Muscle layer of colon (tissue), 2 donors: ENCODE measurements around the gene BRCA2.

ENCODE experiments used
- H3K27ac ChIP-seq: one replicate; pipeline ENCODE4 v1.7.0; 2013; ENCODE audit warnings: low read depth, mild to moderate bottlenecking, low read length, moderate library complexity
- H3K27me3 ChIP-seq, 2 donors: one replicate each; pipeline ENCODE4 v1.7.0; 2013; ENCODE audit warnings: low read length in 2 of 2, mild to moderate bottlenecking in 2 of 2; ENCODE audit not compliant: insufficient read depth in 2 of 2, control insufficient read depth in 1 of 2
- H3K36me3 ChIP-seq: one replicate; pipeline ENCODE4 v1.7.0; 2013; ENCODE audit warnings: mild to moderate bottlenecking, low read length; ENCODE audit not compliant: insufficient read depth
- H3K4me1 ChIP-seq: one replicate; pipeline ENCODE4 v1.7.0; 2013; ENCODE audit warnings: mild to moderate bottlenecking, low read length; ENCODE audit not compliant: insufficient read depth
- H3K4me3 ChIP-seq, 2 donors: one replicate each; pipeline ENCODE4 v1.7.0; 2013; ENCODE audit warnings: low read length in 2 of 2, low read depth in 1 of 2, mild to moderate bottlenecking in 1 of 2, moderate library complexity in 1 of 2
- H3K9ac ChIP-seq: one replicate; pipeline ENCODE4 v1.7.0; 2013; ENCODE audit warnings: low read length
- H3K9me3 ChIP-seq: one replicate; pipeline ENCODE4 v1.7.0; 2013; ENCODE audit warnings: mild to moderate bottlenecking, low read length
- donor health status: abdominal sarcoma.
- donor health status: Adenocarcinoma of cecum.

The BRCA2 gene

DNA sequence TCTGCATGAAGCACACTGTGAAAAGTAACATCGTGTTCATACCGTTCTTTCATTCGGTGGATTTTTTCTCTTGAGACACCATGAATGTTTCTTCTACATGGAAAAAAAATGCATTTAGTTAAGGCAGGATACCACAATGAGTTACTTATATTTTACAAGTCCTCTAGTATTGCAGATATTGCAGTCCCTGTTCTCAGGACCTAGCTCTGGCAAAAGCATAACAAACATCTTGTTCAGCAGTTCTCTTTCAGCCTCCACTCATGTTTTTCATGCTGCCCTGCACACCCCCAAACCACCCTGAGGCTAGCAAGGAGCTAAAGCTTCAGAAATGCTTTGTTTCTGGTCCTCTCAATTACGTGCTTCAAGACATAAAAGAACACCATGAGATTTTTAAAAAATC is 87.8 kb downstream of the BRCA2 start:
- no peak overlapping the region for H3K9ac ChIP-seq
- no peak overlapping the region for H3K4me3 ChIP-seq
- H3K27ac ChIP-seq, result no peak overlapping the region
- no peaks in the 10 kb centered on the region for H3K4me1 ChIP-seq
- H3K9me3 ChIP-seq, result no peaks in the 10 kb centered on the region
- no peaks in the 10 kb centered on the region for H3K27me3 ChIP-seq
- H3K36me3 ChIP-seq, result peaks cover 22% of the 10 kb centered on the region

DNA sequence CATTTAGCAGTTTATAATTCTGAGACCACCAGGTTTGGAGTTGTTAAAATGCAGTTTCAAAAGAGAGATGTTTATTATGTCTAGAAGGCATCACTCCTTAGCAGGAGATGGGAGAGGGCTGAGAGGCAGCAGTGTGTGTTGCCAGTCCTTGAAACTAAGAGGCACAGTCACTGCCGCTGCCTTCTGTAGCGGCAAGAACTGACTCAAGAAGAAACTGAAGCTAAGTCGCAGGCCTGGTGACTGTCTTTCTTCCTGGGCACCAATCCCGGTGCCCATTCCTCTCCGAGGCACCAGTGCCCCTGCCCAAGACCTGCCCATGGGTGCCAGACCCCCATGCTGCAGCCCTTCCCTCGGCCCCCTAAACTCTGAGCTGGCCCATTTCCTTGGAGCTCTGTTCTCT is 92.5 kb downstream of the BRCA2 start:
- Histone ChIP-seq H3K4me1 (no peaks in the 10 kb centered on the region), H3K27ac (no peak overlapping the region), H3K4me3 (no peak overlapping the region), H3K27me3 (no peaks in the 10 kb centered on the region), H3K9ac (no peak overlapping the region), H3K9me3 (no peaks in the 10 kb centered on the region), H3K36me3 (peaks cover 9% of the 10 kb centered on the region)

DNA sequence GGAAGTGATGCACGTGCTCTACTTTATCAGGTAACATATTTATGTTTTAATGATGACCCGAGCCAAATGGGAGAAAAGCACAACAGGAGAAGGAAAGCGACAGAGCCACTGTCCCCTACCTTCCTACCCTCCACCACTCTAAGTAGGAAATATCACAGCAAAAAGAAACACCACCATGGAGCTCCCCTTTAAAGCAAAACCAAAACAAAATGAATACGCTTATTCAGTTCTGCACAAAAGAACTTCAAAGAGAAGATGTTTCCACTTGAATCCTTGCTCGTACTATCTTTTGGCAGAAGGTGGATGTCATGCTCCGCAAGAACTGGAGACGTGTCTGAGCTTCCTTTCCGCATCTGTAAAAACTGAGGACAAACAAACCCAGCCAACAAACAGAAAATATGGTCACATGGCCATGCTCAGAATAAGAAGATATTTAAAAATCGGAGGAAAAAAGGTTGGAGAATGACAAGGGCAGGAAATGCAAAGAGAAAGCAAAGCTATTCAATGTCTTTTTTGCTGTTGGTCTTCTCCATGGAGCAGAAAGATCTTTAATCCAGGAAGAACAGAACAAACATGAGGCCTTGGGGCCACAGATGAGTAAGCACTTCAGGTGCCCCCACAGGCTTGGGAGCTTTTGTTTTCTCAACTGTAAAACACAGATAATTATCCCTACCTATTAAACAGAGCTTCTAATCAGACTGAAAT is 93.1 kb downstream of the BRCA2 start:
- Histone ChIP-seq H3K4me3 (no peak overlapping the region), H3K27me3 (no peaks in the 10 kb centered on the region), H3K9ac (no peak overlapping the region), H3K4me1 (no peaks in the 10 kb centered on the region), H3K27ac (no peak overlapping the region), H3K36me3 (peaks cover 8% of the 10 kb centered on the region), H3K9me3 (no peaks in the 10 kb centered on the region)

DNA sequence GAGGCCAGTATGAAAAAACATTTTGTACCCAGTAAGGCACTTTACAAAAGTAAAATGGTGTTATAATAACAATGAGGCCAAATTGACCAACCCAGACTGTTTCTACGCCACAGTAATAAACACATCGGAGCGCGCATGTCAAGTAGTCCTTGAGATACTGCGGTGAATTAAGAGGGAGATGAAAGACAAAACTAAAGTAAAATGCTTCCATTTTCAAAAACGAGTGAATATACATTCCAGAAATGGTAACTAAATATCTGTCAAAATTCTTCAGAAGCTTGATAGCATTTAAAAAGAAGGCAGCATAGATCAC is 93.6 kb downstream of the BRCA2 start:
- Histone ChIP-seq H3K9me3 (no peaks in the 10 kb centered on the region), H3K27me3 (no peaks in the 10 kb centered on the region), H3K27ac (no peak overlapping the region), H3K4me3 (no peak overlapping the region), H3K36me3 (peaks cover 8% of the 10 kb centered on the region), H3K4me1 (no peaks in the 10 kb centered on the region), H3K9ac (no peak overlapping the region)

DNA sequence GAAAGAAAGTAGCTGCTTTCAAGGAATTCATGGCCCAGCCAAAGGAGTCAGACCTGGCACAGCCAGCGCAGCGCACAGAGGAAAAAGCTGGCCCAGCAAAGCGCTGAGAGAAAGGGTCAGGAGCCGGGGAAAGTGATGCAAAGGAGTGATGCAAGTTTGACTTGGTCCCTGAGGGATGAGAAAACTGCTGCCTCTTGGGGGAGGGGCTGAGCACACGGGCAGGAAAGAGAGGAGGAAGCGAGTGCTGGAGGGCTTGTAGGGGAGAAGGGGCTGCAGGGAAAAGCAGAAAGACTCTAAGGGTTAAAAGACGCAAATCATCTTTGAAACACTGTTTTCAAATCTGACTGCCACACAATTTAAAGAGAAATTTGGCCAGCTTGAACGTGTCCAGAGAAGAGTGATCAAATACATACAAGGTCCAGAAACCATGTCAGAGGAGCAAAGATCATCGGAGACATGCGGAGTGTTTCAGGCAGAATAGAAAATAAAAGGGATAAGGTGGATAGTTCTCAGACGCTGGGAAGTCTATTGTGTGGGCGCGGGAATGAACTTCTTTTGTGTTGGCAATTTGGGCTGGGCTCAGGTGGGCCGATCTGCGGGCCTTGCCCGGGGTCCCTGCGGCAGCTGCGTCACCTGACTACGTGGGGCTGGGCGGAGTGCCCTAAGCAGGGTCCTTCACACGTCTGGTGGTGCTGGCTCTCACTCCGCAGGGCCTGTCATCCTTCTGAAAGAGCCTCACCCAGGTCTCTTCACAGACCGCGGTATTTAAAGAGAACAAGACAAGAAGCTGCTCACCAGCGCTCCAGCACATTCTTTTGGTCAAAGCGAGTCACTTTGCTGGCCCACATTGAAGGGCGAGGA is 94.5 kb downstream of the BRCA2 start:
- no peaks in the 10 kb centered on the region for H3K27me3 ChIP-seq
- H3K9me3 ChIP-seq, result no peaks in the 10 kb centered on the region
- H3K36me3 ChIP-seq, result peaks cover 8% of the 10 kb centered on the region
- H3K4me3 ChIP-seq, result peak overlapping the region in 1 of 2 donors; percentile 13
- H3K9ac ChIP-seq, result no peak overlapping the region
- peak overlapping the region; percentile 4 for H3K27ac ChIP-seq
- H3K4me1 ChIP-seq, result no peaks in the 10 kb centered on the region

DNA sequence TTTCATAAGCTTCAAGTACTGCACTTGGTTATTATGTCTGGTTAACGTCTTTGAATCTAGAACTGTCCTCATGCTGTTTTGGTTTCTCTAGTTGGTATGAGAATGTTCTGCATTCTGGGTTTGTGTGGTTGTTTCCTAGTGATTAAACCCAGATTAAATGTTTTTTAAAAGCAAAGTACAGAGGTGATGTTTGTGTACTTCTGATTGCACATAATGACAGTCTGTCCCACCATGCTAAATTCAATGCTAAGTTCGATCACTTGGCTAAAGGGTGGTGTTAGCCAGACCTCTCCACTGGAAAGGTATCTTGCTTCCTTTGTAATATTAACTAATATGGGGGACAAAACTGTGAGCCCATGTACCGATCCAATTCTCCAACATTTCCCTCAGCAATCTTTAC is 98.0 kb downstream of the BRCA2 start:
- Histone ChIP-seq H3K4me1 (no peaks in the 10 kb centered on the region), H3K9ac (no peak overlapping the region), H3K36me3 (no peaks in the 10 kb centered on the region), H3K9me3 (no peaks in the 10 kb centered on the region), H3K27ac (no peak overlapping the region), H3K4me3 (no peak overlapping the region), H3K27me3 (no peaks in the 10 kb centered on the region)

DNA sequence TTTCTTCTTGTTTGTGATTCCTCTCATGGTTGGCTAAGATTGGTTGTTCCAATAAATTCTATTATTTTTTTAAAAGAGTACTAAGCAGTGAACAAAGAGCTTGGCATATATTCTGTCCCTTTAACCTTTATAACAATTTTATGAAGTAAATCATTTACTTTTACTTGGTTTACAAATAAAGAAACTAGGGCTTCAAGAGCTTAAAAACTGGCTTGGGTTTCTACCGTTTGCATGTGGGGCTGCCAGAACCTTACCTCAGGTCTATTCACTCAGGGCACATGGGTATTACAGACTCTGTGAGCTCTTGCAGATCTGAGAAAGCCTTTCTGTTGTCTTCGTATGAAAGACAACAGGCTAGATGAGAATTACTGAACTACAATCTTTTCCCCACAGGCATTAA is 99.3 kb downstream of the BRCA2 start:
- Histone ChIP-seq H3K9ac (no peak overlapping the region), H3K4me1 (no peaks in the 10 kb centered on the region), H3K27me3 (no peaks in the 10 kb centered on the region), H3K27ac (no peak overlapping the region), H3K36me3 (no peaks in the 10 kb centered on the region), H3K9me3 (no peaks in the 10 kb centered on the region), H3K4me3 (no peak overlapping the region)

DNA sequence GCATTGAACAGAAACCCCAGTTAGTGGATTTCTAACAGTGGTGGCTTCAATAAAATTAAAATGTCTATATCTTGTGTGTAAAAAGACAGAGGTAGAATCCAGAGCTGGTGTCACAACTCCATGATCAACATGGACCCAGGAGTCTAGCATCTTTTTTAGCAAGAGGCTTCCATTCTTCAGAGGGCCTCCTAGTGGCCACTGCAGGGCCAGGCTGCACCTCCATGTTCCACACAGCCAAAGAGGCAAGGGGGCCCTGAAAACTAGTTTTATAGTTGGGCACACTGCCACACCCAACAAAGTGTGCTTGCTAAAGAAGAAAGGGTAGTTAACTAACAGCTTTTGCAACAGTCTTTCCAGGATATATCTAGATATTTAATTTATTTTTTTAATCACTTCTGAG is 99.7 kb downstream of the BRCA2 start:
- Histone ChIP-seq H3K9ac (no peak overlapping the region), H3K27ac (no peak overlapping the region)

DNA sequence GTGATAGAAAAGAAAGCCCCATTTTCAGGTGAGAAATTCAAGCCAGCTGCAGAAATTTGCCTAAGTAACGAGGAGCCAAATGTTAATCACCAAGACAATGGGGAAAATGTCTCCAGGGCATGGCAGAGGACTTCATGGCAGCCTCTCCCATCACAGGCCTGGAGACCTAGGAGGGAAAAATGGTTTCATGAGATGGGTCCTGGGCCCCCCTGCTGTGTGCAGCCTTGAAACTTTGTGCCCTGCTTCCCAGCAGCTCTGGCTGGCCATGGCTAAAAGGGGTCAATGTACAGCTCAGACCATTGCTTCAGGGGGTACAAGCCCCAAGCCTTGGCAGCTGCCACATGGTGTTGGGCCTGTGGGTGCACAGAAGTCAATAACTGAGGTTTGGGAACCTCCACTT is 102.7 kb downstream of the BRCA2 start:
- Histone ChIP-seq H3K27me3 (no peaks in the 10 kb centered on the region), H3K9ac (no peak overlapping the region), H3K4me3 (no peak overlapping the region), H3K27ac (no peak overlapping the region), H3K36me3 (peaks cover 4% of the 10 kb centered on the region), H3K4me1 (no peaks in the 10 kb centered on the region), H3K9me3 (no peaks in the 10 kb centered on the region)

More for the DNA sequence above, 99.7 kb downstream of the BRCA2 start:
- Histone ChIP-seq H3K4me1 (no peaks in the 10 kb centered on the region), H3K4me3 (no peak overlapping the region), H3K27me3 (no peaks in the 10 kb centered on the region), H3K9me3 (no peaks in the 10 kb centered on the region), H3K36me3 (peaks cover under 1% of the 10 kb centered on the region)

DNA sequence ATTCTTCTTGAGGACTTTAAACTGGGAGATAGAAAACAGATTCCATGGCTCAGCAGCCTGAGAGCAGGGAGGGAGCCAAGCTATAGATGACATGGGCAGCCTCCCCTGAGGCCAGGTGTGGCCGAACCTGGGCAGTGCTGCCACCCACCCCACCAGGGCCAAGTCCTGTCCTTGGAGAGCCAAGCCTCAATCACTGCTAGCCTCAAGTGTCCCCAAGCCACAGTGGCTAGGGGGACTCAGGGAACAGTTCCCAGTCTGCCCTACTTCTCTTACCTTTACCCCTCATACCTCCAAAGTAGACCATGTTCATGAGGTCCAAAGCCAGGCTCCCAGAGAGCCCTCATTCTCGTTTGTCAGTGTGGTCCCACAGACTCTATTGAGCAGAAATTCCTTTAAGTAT is 104.6 kb downstream of the BRCA2 start:
- Histone ChIP-seq H3K27ac (no peak overlapping the region), H3K4me1 (no peaks in the 10 kb centered on the region), H3K4me3 (no peak overlapping the region), H3K27me3 (no peaks in the 10 kb centered on the region), H3K9me3 (no peaks in the 10 kb centered on the region), H3K36me3 (peaks cover 4% of the 10 kb centered on the region), H3K9ac (no peak overlapping the region)

DNA sequence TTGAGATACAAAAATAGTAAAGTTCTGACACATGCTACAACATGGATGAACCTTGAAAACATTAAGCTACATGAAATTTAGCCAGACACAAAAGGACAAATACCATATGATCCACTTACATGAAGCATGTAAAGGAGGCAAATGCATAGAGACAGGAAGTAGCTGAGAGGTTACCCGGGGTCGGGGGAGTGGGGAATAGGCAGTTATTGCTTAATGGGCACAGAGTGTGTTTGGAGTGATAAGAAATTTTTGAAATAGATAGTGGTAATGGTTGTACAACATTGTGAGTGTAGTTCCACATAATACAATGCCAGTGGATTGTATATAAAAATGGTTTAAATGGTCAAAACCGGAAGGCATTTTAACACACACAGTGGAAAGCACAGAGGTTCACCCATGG is 108.3 kb downstream of the BRCA2 start:
- H3K27me3 ChIP-seq, result no peaks in the 10 kb centered on the region
- no peak overlapping the region for H3K4me3 ChIP-seq
- no peak overlapping the region for H3K9ac ChIP-seq
- H3K9me3 ChIP-seq, result no peaks in the 10 kb centered on the region
- no peak overlapping the region for H3K27ac ChIP-seq
- H3K36me3 ChIP-seq, result peaks cover 4% of the 10 kb centered on the region
- H3K4me1 ChIP-seq, result peaks cover 10% of the 10 kb centered on the region

DNA sequence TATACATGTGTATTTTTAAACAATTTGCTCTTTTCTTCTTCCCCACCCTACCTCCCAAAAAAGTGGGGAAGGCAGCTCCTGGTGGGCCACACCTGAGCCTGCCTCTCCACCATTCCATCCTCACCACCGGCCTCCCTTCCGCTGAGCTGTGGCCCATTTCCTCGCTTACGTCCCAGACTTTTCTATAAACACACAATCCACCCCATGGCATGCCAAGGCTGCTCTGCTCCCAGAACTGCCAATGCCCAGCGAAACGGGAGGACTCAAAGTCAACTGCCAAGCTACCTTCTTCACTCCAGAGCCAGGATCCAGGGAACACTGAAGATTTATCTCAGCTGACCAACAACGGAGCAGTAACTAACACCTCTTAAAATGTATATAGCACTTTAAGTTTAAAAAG is 109.8 kb downstream of the BRCA2 start:
- Histone ChIP-seq H3K9me3 (no peaks in the 10 kb centered on the region), H3K36me3 (peaks cover 2% of the 10 kb centered on the region), H3K9ac (no peak overlapping the region), H3K4me3 (no peak overlapping the region), H3K4me1 (peaks cover 10% of the 10 kb centered on the region), H3K27ac (no peak overlapping the region), H3K27me3 (no peaks in the 10 kb centered on the region)
